SKM-1 (cell line): Measurements from ENCODE around the gene MCFD2.

Experiments used
- DNase-seq: peaks from one replicate; lab custom pipeline; 2025; ENCODE audit not compliant: unreplicated experiment; lab: John Stamatoyannopoulos, UW

Gene MCFD2

DNA sequence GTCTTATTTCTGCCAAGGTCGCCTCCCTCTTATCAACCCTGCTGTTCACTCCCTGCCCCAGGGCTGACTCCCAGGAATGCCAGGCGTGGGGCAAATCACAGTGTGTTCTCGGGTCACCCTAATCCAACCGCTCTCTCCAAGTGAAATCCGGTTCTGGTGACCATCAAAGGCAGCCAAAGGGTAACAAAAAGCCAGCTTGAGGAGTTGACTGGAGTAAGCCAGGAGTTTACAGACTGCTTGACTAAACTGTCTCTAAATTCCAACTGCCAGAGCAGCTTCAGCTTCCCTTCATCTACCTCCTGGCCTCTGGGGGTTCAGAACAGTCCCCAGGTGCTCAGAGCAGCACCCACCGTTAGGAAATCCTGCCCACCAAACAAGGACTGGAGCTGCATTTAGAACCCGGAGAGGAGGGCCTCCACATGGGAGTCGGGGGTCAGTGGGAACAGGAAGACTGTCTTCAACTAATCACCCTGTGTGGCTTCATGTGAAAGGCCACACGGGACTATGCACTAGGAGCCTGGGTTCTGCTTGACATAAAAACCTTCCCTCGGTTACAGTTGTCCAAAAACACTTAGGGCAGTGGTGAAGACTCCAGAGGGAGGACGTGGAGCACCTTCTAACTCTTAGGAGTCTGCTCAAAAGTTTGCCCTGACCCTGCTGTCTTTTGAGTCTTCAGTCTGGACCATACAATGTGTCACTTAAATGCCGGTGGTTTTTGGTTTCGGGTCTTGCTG lies 24.2 kb upstream of the MCFD2 start:
- DNase-seq: no peak

DNA sequence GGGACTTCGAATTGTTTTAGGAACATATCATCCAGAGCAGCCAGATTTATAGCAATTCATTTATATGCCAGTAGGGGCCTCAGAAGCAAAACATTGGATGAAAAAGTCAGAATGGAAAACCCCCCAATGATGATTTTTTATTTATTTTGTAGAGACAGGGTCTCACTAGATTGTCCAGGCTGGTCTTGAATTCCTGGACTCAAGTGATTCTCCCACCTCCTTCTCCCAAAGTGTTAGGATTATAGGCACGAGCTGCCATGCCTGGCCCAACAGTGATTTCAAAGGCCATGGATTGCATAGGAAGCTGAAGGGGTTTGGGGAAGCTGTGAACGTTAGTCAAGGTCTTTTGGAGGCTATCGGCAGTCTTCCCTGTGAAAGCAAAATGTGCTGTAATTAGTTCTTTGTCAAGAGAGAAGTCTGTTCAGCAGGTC lies 21.9 kb upstream of the MCFD2 start:
- DNase-seq: no peak

GRCh38 chr2:46936566-46936965 lies 21.0 kb upstream of the MCFD2 start:
- DNase-seq: no peak

DNA sequence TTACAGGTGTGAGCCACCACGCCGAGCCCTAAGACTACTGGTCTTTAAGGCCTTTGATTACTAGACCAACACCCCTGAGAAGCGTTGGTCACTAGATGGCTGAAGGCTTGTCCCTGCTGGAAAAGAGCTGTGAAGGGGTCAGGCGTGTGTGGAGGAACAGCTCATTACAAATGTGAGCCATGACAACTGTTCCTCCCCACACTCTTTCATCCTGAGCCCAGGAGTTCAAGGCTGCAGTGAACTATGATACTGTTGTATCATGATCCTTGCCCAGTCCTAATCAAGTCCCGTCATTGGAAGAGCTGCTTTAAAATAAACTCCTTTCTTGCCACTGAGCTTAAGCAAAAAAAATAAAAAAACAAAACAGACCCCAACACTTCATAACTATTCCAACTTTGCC lies 19.5 kb upstream of the MCFD2 start:
- no peak for DNase-seq

DNA sequence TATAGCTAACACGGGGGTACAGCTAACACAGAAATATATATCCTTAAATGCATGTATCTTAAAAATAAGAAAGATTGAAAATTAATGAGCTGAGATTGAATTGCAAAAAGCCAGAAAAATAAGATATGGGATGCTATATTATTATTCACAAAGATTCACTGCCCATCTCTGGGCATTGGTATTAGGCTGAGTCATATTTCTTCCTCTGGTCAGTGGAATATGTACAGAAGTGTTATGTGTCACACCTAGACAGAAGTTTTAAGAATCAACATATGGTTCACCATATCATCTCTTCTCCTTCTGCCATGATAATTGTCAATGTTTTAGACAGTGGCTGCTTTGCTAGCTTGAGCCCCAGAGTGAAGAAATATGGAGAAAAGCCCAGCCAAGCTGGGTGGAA lies 14.0 kb upstream of the MCFD2 start:
- DNase-seq: no peak

- DNase-seq: no peak
Measured at GRCh38 chr2:46926863-46927262, 11.3 kb upstream of the MCFD2 start.

GRCh38 chr2:46925474-46926351 lies 10.1 kb upstream of the MCFD2 start:
- no peak for DNase-seq

- no peak for DNase-seq
Measured at GRCh38 chr2:46924608-46925007, 9.0 kb upstream of the MCFD2 start.

GRCh38 chr2:46924038-46924437 lies 8.4 kb upstream of the MCFD2 start:
- no peak for DNase-seq

- DNase-seq: no peak
Measured at GRCh38 chr2:46923041-46923528, 7.5 kb upstream of the MCFD2 start.

- no peak for DNase-seq
Measured at GRCh38 chr2:46922606-46923005, 7.0 kb upstream of the MCFD2 start.

GRCh38 chr2:46921676-46922448 lies 6.3 kb upstream of the MCFD2 start:
- no peak for DNase-seq

- no peak for DNase-seq
Measured at GRCh38 chr2:46917628-46918027, 2.0 kb upstream of the MCFD2 start.

GRCh38 chr2:46915811-46916630 lies 415 bp upstream of the MCFD2 start:
- DNase-seq: peak; percentile 73

- no peak for DNase-seq
Measured at GRCh38 chr2:46914578-46915230, 902 bp downstream of the MCFD2 start.

DNA sequence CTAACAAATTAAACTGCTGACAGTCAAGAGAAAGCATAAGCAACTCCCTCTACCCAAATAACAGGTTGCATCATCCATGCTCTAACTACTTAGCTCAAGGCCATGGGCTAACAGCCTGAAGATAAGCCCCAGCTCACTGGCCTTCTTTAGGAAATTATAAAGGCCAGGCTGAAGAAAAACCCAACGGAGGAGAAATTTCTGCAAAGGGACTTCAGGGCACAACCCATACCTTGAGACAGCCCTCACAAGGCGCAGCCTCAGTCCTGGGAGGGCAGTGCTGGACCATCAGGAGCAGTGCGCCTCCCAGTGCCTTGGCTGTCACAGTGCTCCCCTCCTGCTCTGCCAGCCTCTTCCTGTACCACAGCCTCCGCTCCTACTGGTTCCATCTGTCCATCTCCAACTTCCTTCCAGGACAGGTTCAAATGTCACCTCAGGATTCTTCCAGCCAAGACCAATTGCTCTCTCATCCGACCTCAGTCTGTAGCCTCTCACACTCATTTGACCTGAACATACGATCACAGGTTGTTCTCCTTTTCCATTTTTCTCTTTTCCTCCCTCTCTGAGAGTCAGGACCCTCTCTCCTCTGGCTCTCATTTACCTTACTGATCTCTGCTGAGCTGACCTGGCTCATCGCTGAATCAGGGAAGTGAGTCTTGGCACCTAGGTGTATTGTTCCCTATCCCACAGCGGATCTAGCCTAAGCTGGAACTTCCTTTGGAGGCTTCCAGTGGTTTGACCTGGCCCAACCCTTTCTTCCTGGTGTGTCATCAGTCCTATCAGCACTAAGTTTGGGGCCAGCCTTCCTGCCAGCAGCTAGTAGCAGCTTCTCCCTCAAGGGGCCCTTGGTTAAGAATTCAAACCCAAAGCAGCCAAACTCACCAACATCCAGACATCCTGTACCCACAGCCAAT lies 1.9 kb downstream of the MCFD2 start:
- no peak for DNase-seq

- no peak for DNase-seq
Measured at GRCh38 chr2:46909771-46910419, 5.7 kb downstream of the MCFD2 start.

- no peak for DNase-seq
Measured at GRCh38 chr2:46909150-46909549, 6.5 kb downstream of the MCFD2 start.
